ENCODE measurements around the gene CBX6.

The CBX6 gene

GRCh38 chr22:38837414-38837928 lies 34.5 kb downstream of the CBX6 start:
- DNase-seq, result no peak

GRCh38 chr22:38835888-38836301 lies 36.1 kb downstream of the CBX6 start:
- peak; percentile 19 for DNase-seq

- DNase-seq, result no peak
These were observed 37.0 kb downstream of the CBX6 start for GRCh38 chr22:38834991-38835390.

GRCh38 chr22:38834215-38834953 lies 37.6 kb downstream of the CBX6 start:
- DNase-seq, result no peak

- DNase-seq, result no peak
These were observed 39.0 kb downstream of the CBX6 start for GRCh38 chr22:38833061-38833460.

GRCh38 chr22:38832005-38832978 lies 39.7 kb downstream of the CBX6 start:
- DNase-seq, result no peak

- peak; percentile 78 for DNase-seq
These were observed 40.7 kb downstream of the CBX6 start for GRCh38 chr22:38831166-38831945.

- DNase-seq, result no peak
These were observed 41.2 kb downstream of the CBX6 start for GRCh38 chr22:38830845-38831108.

GRCh38 chr22:38830026-38830844 lies 41.8 kb downstream of the CBX6 start:
- DNase-seq, result no peak

GRCh38 chr22:38829485-38829884 lies 42.5 kb downstream of the CBX6 start:
- no peak for DNase-seq

GRCh38 chr22:38828616-38829205 lies 43.3 kb downstream of the CBX6 start:
- no peak for DNase-seq

GRCh38 chr22:38828191-38828590 lies 43.8 kb downstream of the CBX6 start:
- DNase-seq, result no peak

- no peak for DNase-seq
These were observed 44.5 kb downstream of the CBX6 start for GRCh38 chr22:38827510-38827909.

GRCh38 chr22:38826801-38827200 lies 45.2 kb downstream of the CBX6 start:
- DNase-seq, result no peak

- no peak for DNase-seq
These were observed 45.6 kb downstream of the CBX6 start for GRCh38 chr22:38826386-38826785.

- peak; percentile 52 for DNase-seq
These were observed 47.4 kb downstream of the CBX6 start for GRCh38 chr22:38824585-38824984.

- DNase-seq, result no peak
These were observed 48.4 kb downstream of the CBX6 start for GRCh38 chr22:38823637-38824036.

- no peak for DNase-seq
These were observed 48.9 kb downstream of the CBX6 start for GRCh38 chr22:38823076-38823475.

- DNase-seq, result no peak
These were observed 52.0 kb downstream of the CBX6 start for GRCh38 chr22:38820020-38820419.

- no peak for DNase-seq
These were observed 52.6 kb downstream of the CBX6 start for GRCh38 chr22:38819387-38819940.

- DNase-seq, result no peak
These were observed 54.8 kb downstream of the CBX6 start for GRCh38 chr22:38817196-38817595.

- DNase-seq, result no peak
These were observed 56.2 kb downstream of the CBX6 start for GRCh38 chr22:38815842-38816241.

All from HCEC 1CT (cell line).